GM12892 (cell line): ENCODE results near the gene INSYN2B.

Experiments used
- POLR2A ChIP-seq: IDR thresholded peaks from 2 replicates; pipeline ENCODE4 v1.6.1; 2011; ENCODE audit warnings: low read depth, low read length, control low read depth
- POLR2AphosphoS5 ChIP-seq: IDR thresholded peaks from 2 replicates; pipeline ENCODE4 v1.6.1; 2011; ENCODE audit warnings: low read depth, low read length, control low read depth
- TAF1 ChIP-seq: IDR thresholded peaks from 2 replicates; pipeline ENCODE4 v1.6.1; 2011; ENCODE audit warnings: low read depth, mild to moderate bottlenecking, control low read depth, low read length, borderline replicate concordance

DNA sequence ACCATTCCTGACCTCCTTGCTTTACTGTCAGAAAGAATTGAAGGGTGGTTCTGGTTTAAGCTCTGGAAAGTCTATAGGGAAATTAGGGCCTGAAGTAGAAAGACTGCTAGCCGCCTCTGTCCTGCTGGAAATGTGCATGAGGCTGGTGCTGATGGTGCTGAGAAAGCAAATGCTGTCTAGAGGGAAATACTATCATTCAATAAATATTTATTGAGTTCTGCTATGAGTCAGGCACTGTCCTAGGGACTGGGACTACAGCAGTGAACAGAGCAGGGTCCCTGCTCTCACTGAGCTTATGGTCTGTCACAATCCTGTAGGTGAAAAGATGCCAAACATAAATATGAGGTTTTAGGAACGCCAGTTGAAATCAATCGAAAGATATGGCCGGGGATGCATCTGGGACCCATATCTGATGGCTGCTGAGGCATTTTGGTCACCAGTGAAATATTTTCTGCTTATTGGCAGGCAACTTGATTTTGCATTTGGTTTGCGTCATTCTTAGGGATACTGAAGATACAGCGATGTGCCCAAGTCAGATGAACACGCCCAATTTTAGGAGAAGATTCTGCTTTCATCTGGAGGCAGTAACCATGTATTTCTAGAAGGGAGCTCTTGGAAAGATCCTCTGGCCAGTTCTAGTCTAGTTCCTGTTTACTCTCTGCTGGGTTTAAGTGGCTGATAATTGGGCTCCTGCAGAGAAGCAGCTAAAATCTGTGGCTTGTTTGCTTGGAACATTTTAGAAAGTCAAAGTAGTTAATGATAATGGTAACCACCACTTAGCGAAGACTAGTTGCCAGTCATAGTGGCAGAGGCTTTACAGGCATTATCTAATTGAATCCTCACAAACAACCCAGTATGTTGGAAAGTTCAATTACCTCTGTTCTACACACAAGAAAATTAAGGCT lies 73.3 kb downstream of the INSYN2B start:
- TF ChIP-seq POLR2AphosphoS5 = no peak
- no peak for TF ChIP-seq POLR2A
- no peak for TF ChIP-seq TAF1
